HUES6 (cell line): ENCODE results near the gene ZCCHC24.

Experiments used
- H3K27ac ChIP-seq: 2 replicates; pipeline ENCODE4 v1.7.0; 2013; ENCODE audit warnings: low read depth, mild to moderate bottlenecking, low read length, inconsistent platforms
- H3K27me3 ChIP-seq: 2 replicates; pipeline ENCODE4 v1.6.1; 2013; ENCODE audit warnings: low read length; ENCODE audit not compliant: control insufficient read depth, insufficient read depth
- H3K36me3 ChIP-seq: 2 replicates; pipeline ENCODE4 v1.6.1; 2013; ENCODE audit warnings: low read length; ENCODE audit not compliant: control insufficient read depth, insufficient read depth
- H3K4me1 ChIP-seq: 2 replicates; pipeline ENCODE4 v1.6.1; 2013; ENCODE audit warnings: low read length; ENCODE audit not compliant: control insufficient read depth, insufficient read depth
- H3K4me3 ChIP-seq: 2 replicates; pipeline ENCODE4 v1.5.1; 2013; ENCODE audit warnings: low read depth, low read length
- H3K9ac ChIP-seq: one replicate; pipeline ENCODE4 v1.6.1; 2013; ENCODE audit warnings: mild to moderate bottlenecking, low read length
- H3K9me3 ChIP-seq: 2 replicates; pipeline ENCODE4 v1.6.1; 2013; ENCODE audit warnings: low read depth, low read length; ENCODE audit not compliant: control insufficient read depth, insufficient read depth

ZCCHC24 gene

DNA sequence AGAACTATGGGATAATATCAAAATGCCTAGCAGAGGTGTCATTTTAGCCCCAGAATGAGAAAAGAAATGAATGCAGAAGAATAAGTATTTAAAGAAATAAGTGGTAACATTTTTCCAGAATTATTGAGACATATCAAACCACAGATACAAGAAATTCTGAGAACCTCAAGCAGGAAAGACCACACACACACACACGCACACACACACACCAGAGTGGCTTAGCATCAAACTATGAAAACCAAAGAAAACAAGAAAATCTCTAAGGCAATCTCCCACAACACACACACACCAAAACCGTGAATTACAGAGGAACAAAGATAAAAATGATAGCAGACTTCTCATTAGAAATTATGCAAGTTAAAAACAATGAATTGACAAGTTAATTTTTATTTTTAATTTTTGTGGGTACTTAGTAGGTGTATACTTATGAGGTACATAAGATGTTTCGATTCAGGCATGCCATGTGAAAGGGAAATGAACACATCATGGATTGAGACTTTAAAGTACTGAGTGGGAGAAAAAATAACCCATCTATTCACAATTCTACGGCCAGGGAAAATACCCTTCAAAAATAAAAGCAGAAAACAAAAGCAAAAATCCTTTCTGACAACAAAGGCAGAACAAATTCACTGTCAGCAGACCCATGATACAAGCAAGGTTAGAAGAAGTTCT, 83.6 kb downstream of the ZCCHC24 start:
- Histone ChIP-seq H3K4me3 (no peak overlapping the region), H3K27me3 (no peaks in the 10 kb centered on the region), H3K27ac (no peak overlapping the region), H3K9me3 (peaks cover 3% of the 10 kb centered on the region; the same call in 1 of the 2 replicates), H3K4me1 (no peaks in the 10 kb centered on the region), H3K9ac (no peak overlapping the region), H3K36me3 (no peaks in the 10 kb centered on the region)

GRCh38 chr10:79360499-79361342, 84.7 kb downstream of the ZCCHC24 start:
- no peak overlapping the region for H3K4me3 ChIP-seq
- H3K9ac ChIP-seq, result no peak overlapping the region
- H3K36me3 ChIP-seq, result no peaks in the 10 kb centered on the region
- no peak overlapping the region for H3K27ac ChIP-seq
- H3K4me1 ChIP-seq, result no peaks in the 10 kb centered on the region
- H3K9me3 ChIP-seq, result peaks cover 3% of the 10 kb centered on the region; the same call in 1 of the 2 replicates
- no peaks in the 10 kb centered on the region for H3K27me3 ChIP-seq

DNA sequence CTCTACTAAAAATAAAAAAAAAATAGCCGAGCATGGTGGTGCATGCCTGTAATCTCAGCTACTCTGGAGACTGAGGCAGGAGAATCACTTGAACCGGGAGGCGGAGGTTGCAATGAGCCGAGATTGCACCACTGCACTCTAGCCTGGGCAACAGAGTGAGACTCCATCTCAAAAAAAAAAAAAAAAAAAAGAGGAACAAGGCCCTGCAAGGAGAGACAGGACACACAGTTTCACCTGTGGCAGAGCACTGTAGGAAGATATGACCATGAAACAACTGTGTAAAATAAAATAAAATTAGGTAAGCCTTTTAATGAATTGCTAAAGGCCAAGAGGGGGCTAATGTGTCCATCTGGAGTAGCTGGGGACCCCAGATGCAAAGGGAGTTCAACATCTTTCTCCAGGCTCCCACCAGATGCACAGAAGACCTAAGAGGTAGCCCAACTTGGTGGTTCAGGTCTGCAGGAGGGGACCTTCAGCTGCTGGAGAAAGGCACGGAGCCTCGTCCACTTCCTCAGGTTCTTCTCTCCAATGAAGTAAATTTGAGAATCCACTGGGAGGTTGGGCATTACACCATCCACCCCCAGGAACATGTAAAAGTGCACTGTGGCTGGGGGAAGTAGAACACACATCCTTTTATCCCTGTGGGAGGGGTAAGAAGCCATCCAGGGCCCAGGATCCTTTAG, 85.5 kb downstream of the ZCCHC24 start:
- Histone ChIP-seq H3K36me3 (peaks cover 6% of the 10 kb centered on the region), H3K27ac (no peak overlapping the region), H3K27me3 (no peaks in the 10 kb centered on the region), H3K4me3 (no peak overlapping the region), H3K4me1 (no peaks in the 10 kb centered on the region), H3K9ac (no peak overlapping the region), H3K9me3 (peaks cover 3% of the 10 kb centered on the region; the same call in 1 of the 2 replicates)

DNA sequence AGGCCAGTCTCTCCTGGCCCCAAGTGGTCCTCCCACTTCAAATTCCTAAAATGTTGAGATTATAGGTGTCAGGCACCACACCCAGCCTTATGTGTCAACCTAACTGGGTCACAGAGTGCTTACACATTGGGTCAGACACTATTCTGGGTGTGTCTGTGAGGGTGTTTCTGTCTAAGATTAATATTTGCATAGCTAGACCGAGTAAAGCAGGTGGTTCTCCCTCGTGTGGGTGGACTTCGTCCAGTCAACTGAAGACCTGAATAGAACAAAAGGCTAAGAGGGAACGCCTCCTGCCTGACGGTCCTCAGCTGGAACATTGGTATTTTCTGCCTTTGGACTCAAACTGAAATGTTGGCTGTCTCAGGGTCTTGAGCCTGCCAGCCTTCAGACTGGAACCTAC, 86.6 kb downstream of the ZCCHC24 start:
- Histone ChIP-seq H3K9me3 (peaks cover 3% of the 10 kb centered on the region; the same call in 1 of the 2 replicates), H3K36me3 (peaks cover 17% of the 10 kb centered on the region), H3K27ac (no peak overlapping the region), H3K27me3 (no peaks in the 10 kb centered on the region), H3K9ac (no peak overlapping the region), H3K4me3 (no peak overlapping the region), H3K4me1 (no peaks in the 10 kb centered on the region)

- no peak overlapping the region for H3K4me3 ChIP-seq
- peaks cover 34% of the 10 kb centered on the region for H3K36me3 ChIP-seq
- H3K9ac ChIP-seq, result no peak overlapping the region
- no peaks in the 10 kb centered on the region for H3K27me3 ChIP-seq
- H3K9me3 ChIP-seq, result no peaks in the 10 kb centered on the region
- no peaks in the 10 kb centered on the region for H3K4me1 ChIP-seq
- no peak overlapping the region for H3K27ac ChIP-seq
Measured at GRCh38 chr10:79357180-79357579, 88.2 kb downstream of the ZCCHC24 start.

DNA sequence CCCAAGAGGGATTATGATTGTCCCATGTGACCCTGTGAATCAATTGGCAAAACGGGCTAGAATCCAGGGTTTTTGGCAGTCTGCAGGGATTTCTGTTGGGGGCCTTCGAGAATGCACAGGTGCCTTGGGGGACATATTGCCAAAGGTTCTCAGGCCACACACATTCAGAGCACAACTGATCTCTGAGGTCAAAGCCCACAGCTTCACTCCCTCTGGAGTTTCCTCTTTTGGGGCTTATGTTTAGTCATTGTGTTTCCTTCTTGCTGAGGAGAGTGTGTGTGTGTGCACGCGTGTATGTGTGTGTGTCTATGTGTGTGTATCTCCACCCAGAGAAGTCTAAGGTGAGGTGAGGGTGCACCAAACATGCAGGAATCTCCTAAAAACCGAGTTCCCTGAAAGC, 89.3 kb downstream of the ZCCHC24 start:
- H3K27ac ChIP-seq, result no peak overlapping the region
- no peaks in the 10 kb centered on the region for H3K4me1 ChIP-seq
- H3K9ac ChIP-seq, result no peak overlapping the region
- no peaks in the 10 kb centered on the region for H3K9me3 ChIP-seq
- no peak overlapping the region for H3K4me3 ChIP-seq
- H3K27me3 ChIP-seq, result no peaks in the 10 kb centered on the region
- peaks cover 44% of the 10 kb centered on the region for H3K36me3 ChIP-seq

- Histone ChIP-seq H3K9me3 (no peaks in the 10 kb centered on the region), H3K27me3 (no peaks in the 10 kb centered on the region), H3K9ac (no peak overlapping the region), H3K27ac (no peak overlapping the region), H3K36me3 (peaks cover 50% of the 10 kb centered on the region), H3K4me3 (no peak overlapping the region), H3K4me1 (no peaks in the 10 kb centered on the region)
Measured at GRCh38 chr10:79355420-79356017, 89.9 kb downstream of the ZCCHC24 start.

GRCh38 chr10:79354615-79355014, 90.8 kb downstream of the ZCCHC24 start:
- Histone ChIP-seq H3K9me3 (no peaks in the 10 kb centered on the region), H3K36me3 (peaks cover 59% of the 10 kb centered on the region), H3K27ac (no peak overlapping the region), H3K4me3 (no peak overlapping the region), H3K9ac (no peak overlapping the region), H3K4me1 (no peaks in the 10 kb centered on the region), H3K27me3 (no peaks in the 10 kb centered on the region)

GRCh38 chr10:79354141-79354540, 91.3 kb downstream of the ZCCHC24 start:
- H3K4me3 ChIP-seq, result no peak overlapping the region
- no peak overlapping the region for H3K27ac ChIP-seq
- no peak overlapping the region for H3K9ac ChIP-seq
- peaks cover 64% of the 10 kb centered on the region for H3K36me3 ChIP-seq
- H3K4me1 ChIP-seq, result no peaks in the 10 kb centered on the region
- no peaks in the 10 kb centered on the region for H3K9me3 ChIP-seq
- H3K27me3 ChIP-seq, result no peaks in the 10 kb centered on the region

DNA sequence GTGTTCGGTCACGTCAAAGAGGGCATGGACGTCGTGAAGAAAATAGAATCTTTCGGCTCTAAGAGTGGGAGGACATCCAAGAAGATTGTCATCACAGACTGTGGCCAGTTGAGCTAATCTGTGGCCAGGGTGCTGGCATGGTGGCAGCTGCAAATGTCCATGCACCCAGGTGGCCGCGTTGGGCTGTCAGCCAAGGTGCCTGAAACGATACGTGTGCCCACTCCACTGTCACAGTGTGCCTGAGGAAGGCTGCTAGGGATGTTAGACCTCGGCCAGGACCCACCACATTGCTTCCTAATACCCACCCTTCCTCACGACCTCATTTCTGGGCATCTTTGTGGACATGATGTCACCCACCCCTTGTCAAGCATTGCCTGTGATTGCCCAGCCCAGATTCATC, 91.7 kb downstream of the ZCCHC24 start:
- H3K27me3 ChIP-seq, result no peaks in the 10 kb centered on the region
- H3K36me3 ChIP-seq, result peaks cover 68% of the 10 kb centered on the region
- no peak overlapping the region for H3K9ac ChIP-seq
- H3K9me3 ChIP-seq, result no peaks in the 10 kb centered on the region
- no peak overlapping the region for H3K4me3 ChIP-seq
- H3K27ac ChIP-seq, result no peak overlapping the region
- no peaks in the 10 kb centered on the region for H3K4me1 ChIP-seq
